ENCODE data around the gene TMEM17. TPM values are rescaled to one million over a fixed set of nuclear protein-coding genes. Genes with fewer than 3 reads are reported as not detected.
"Not testable (repeated sequence)": the region's sequence is repeated elsewhere in the genome, so short reads cannot be mapped to it uniquely, and the experiment has no call there.

The TMEM17 gene
- total RNA-seq, 1 donor from 2014 or later = 1.7 TPM

- no peak for TF ChIP-seq CTCF (IDR thresholded peaks at IDR 0.05; ENCODE audit: unreplicated experiment)
- Mint-ChIP-seq H3K4me1 (ENCODE audit: unreplicated experiment) (no peaks in the 10 kb centered on the region), H3K36me3 (ENCODE audit: low read depth, unreplicated experiment) (peaks cover 3% of the 10 kb centered on the region), H3K9me3 (ENCODE audit: unreplicated experiment) (no peaks in the 10 kb centered on the region), H3K27ac (ENCODE audit: unreplicated experiment) (no peak overlapping the region), H3K4me3 (ENCODE audit: unreplicated experiment) (no peak overlapping the region), H3K27me3 (ENCODE audit: unreplicated experiment) (no peaks in the 10 kb centered on the region)
- DNase-seq (ENCODE audit: low spot score) = no peak
These were observed 20.8 kb upstream of the TMEM17 start for GRCh38 chr2:62526531-62527381.

GRCh38 chr2:62525549-62526269 lies 19.7 kb upstream of the TMEM17 start:
- H3K9me3 Mint-ChIP-seq (ENCODE audit: unreplicated experiment) = no peaks in the 10 kb centered on the region
- no peaks in the 10 kb centered on the region for H3K27me3 Mint-ChIP-seq (ENCODE audit: unreplicated experiment)
- no peak overlapping the region for H3K4me3 Mint-ChIP-seq (ENCODE audit: unreplicated experiment)
- DNase-seq (ENCODE audit: low spot score) = no peak
- H3K27ac Mint-ChIP-seq (ENCODE audit: unreplicated experiment) = no peak overlapping the region
- no peaks in the 10 kb centered on the region for H3K4me1 Mint-ChIP-seq (ENCODE audit: unreplicated experiment)
- H3K36me3 Mint-ChIP-seq (ENCODE audit: low read depth, unreplicated experiment) = no peaks in the 10 kb centered on the region
- TF ChIP-seq CTCF (IDR thresholded peaks at IDR 0.05; ENCODE audit: unreplicated experiment) = no peak

GRCh38 chr2:62524293-62524941 lies 18.4 kb upstream of the TMEM17 start:
- no peak for DNase-seq (ENCODE audit: low spot score)
- H3K27me3 Mint-ChIP-seq (ENCODE audit: unreplicated experiment) = no peaks in the 10 kb centered on the region
- TF ChIP-seq CTCF (IDR thresholded peaks at IDR 0.05; ENCODE audit: unreplicated experiment) = no peak
- no peak overlapping the region for H3K27ac Mint-ChIP-seq (ENCODE audit: unreplicated experiment)
- H3K4me1 Mint-ChIP-seq (ENCODE audit: unreplicated experiment) = no peaks in the 10 kb centered on the region
- no peak overlapping the region for H3K4me3 Mint-ChIP-seq (ENCODE audit: unreplicated experiment)
- H3K9me3 Mint-ChIP-seq (ENCODE audit: unreplicated experiment) = no peaks in the 10 kb centered on the region
- H3K36me3 Mint-ChIP-seq (ENCODE audit: low read depth, unreplicated experiment) = no peaks in the 10 kb centered on the region

GRCh38 chr2:62521061-62521460 lies 15.1 kb upstream of the TMEM17 start:
- DNase-seq (ENCODE audit: low spot score); H3K9me3 Mint-ChIP-seq (ENCODE audit: unreplicated experiment); H3K4me3 Mint-ChIP-seq (ENCODE audit: unreplicated experiment); H3K4me1 Mint-ChIP-seq (ENCODE audit: unreplicated experiment); H3K27me3 Mint-ChIP-seq (ENCODE audit: unreplicated experiment); H3K36me3 Mint-ChIP-seq (ENCODE audit: low read depth, unreplicated experiment); H3K27ac Mint-ChIP-seq (ENCODE audit: unreplicated experiment): not testable (repeated sequence)

GRCh38 chr2:62512384-62512783 lies 6.4 kb upstream of the TMEM17 start:
- TF ChIP-seq CTCF (IDR thresholded peaks at IDR 0.05; ENCODE audit: unreplicated experiment) = no peak
- no peaks in the 10 kb centered on the region for H3K9me3 Mint-ChIP-seq (ENCODE audit: unreplicated experiment)
- H3K4me3 Mint-ChIP-seq (ENCODE audit: unreplicated experiment) = no peak overlapping the region
- peaks cover 2% of the 10 kb centered on the region for H3K27me3 Mint-ChIP-seq (ENCODE audit: unreplicated experiment)
- H3K4me1 Mint-ChIP-seq (ENCODE audit: unreplicated experiment) = no peaks in the 10 kb centered on the region
- no peak for DNase-seq (ENCODE audit: low spot score)
- H3K27ac Mint-ChIP-seq (ENCODE audit: unreplicated experiment) = no peak overlapping the region
- peaks cover 4% of the 10 kb centered on the region for H3K36me3 Mint-ChIP-seq (ENCODE audit: low read depth, unreplicated experiment)

All from endothelial cell (in vitro differentiated cells).